Testis (tissue), 2 donors: ENCODE results near the gene GLIS1.

Source experiments
- CTCF ChIP-seq, 3 experiments: fragments of 450-650 bp in 2 of 3; fragments of 200-600 bp in 1 of 3; sonication (generic) in 1 of 3; IDR thresholded peaks; one replicate each; pipeline ENCODE4 v1.5.1; 2016 to 2019; ENCODE audit warnings: antibody characterized with exemption in 3 of 3, mild to moderate bottlenecking in 2 of 3, moderate library complexity in 1 of 3
- POLR2A ChIP-seq: fragments of 450-650 bp; IDR thresholded peaks from one replicate; pipeline ENCODE4 v1.6.1; 2017; ENCODE audit warnings: antibody characterized with exemption, mild to moderate bottlenecking, moderate library complexity

- TF ChIP-seq POLR2A, result no peak
- no peak for TF ChIP-seq CTCF (IDR thresholded peaks at IDR 0.05)
Observed at GRCh38 chr1:53781654-53782053, 42.7 kb upstream of the GLIS1 start.
